GM21737 (cell line): ENCODE measurements around the gene FARP2.

Experiments used
- ATAC-seq: cut with Tn5 transposase; IDR thresholded peaks from one replicate; pipeline ENCODE4 v1.9.1; 2021; ENCODE audit warnings: mild to moderate bottlenecking, moderate library complexity; ENCODE audit not compliant: unreplicated experiment

FARP2 gene

GRCh38 chr2:241483305-241483704, 127.2 kb downstream of the FARP2 start:
- no peak for ATAC-seq

DNA sequence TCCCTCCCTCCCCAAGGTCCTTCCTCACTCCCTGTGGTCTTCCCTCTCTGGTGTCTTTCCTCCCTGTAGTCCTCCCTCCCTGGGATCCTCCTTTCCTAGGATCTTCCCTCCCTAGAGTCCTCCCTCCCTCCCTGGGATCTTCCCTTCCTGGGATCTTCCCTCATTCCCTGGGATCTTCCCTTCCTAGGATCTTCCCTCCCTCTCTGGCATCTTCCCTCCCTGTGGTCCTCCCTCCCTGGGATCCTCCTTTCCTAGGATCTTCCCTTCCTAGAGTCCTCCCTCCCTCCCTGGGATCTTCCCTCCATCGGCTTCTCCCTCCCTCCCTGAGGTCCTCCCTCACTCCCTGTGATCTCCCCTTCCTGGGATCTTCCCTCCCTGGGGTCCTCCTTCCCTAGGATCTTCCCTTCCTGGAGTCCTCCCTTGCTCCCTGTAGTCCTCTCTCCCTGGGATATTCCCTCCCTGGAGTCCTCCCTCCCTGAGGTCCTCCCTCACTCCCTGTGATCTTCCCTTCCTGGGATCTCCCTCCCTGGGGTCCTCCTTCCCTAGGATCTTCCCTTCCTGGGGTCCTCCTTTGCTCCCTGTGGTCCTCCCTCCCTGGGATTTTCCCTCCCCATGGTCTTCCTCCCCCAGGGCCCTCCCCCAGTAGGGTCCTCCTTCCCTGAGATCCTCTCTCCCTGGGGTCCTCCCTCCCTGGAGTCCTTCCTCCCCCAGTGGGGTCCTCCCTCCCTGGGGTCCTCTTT, 129.3 kb downstream of the FARP2 start:
- ATAC-seq, result no peak

DNA sequence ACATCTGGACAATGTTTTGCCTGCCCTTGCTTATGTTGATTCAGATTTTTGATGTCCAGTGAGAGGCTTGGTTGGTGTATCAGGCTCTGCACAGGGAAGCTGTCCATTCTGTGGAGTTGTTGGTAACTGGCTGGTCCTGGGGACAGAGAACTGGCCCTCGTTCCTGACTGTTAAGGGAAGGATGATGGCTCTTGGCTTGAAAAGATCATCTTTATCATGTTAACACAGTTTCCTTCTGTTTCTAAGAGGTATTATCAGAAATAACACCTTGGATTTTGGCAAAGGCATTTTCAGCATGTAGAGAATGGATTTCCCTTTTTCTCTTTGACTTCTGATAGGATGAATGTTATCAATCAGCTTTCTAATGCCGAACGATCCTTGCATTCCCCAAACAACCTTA, 133.0 kb downstream of the FARP2 start:
- ATAC-seq, result no peak

- no peak for ATAC-seq
These were observed 133.9 kb downstream of the FARP2 start for GRCh38 chr2:241489733-241490680.

DNA sequence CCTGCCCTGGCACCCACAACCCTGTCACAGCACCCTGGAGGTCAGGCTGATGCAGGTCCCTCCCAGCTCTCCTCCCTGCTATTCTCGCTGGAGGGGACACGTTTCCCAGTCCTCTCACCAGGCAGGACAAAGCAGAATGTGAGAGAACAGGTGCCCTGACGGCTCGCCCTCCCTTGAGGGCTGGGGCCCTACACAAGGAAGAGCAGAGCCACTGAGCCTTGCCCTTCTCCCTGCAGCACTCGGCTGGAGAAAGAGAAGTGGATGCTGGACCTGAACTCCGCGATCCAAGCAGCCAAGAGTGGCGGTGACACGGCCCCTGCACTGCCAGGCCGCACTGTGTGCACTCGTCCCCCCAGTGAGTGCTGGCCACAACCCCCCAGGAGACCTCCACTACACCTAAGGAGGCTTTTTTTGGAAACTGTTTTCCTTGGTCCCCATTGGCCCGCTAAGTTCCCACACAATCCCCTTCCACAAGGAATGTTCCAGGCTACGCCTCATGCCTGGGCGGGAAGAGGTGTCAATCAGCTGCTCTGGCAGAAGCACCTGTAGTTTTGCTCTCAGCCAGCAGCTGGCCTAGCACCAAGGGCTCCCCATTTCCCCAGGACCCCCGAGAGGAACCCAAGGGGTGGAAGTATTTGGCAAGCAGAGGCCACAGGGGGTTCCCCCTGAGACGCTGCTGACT, 134.9 kb downstream of the FARP2 start:
- ATAC-seq, result no peak

DNA sequence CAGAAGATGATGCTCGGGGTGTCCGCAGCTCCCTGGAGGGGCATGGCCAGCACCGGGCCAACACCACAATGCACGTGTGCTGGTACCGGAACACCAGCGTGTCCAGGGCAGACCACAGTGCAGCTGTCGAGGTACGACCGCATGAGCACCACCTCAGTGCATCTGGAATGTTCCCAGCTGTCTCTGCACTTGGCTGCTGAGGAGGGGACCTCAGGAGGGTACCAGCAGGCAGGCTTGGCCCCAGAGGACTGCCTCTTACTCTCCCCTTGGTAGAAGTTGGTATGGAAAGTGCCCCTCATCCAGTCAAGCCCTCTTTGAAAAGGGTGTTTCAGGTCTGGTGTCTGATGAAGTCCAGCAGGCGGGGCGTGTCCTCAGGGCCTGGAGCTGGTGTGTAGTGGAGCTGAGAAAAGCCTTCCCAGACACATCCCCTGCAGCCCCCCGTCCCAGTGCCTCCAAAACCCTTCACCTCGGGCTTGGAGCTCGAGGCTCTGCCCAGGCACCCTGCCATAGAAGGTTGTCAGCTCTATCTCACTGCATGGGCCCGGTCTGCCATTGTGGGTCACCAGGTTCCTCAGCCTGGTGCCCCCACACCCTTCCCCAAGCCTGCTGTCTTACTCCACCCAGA, 135.6 kb downstream of the FARP2 start:
- ATAC-seq, result no peak

- ATAC-seq, result no peak
These were observed 136.1 kb downstream of the FARP2 start for GRCh38 chr2:241492174-241492565.

DNA sequence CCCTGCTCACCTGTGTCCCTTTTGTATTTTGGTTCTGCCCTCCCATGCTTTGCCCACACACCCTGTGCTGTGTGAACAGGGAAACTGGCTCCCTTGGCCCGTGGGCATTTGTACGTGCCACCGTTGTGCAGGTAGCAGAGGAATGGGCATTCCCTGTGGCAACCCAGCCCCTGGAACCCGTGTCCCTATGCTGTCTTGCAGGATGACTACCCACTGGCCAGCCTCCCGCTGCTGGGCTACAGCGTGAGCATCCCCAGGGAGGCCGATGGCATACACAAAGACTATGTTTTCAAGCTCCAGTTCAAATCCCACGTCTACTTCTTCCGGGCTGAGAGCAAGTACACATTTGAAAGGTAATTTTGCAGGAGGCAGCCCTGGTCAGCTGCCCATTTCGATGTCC, 137.0 kb downstream of the FARP2 start:
- no peak for ATAC-seq

DNA sequence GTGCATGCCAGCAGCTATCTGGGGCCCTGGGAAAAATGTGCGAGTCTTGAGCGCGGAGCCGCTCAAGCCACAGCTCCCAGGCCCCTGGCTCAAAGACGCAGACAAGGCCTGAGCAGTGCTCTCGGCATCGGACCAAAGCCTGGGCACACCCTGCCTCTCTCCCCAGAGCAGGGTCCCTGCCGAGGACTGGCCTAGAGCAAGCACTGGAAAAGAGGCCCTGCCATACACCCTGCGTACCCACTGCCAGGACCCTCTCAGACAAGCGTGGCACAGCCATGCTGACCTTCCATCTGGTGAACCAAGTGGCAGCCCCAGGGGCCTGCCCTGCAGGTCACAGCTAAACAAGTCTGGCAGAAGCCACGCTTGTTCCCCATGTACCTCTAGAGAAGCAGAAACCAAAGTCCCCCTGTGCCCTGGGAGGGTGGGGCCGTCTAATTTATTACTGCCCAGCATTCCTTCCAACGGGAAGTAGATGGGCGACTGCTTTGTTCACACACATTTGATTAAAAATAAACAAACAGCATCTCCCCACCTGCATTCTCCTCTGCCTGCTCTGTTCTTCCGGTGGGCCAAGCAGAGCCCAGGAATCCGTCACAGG, 138.3 kb downstream of the FARP2 start:
- no peak for ATAC-seq

DNA sequence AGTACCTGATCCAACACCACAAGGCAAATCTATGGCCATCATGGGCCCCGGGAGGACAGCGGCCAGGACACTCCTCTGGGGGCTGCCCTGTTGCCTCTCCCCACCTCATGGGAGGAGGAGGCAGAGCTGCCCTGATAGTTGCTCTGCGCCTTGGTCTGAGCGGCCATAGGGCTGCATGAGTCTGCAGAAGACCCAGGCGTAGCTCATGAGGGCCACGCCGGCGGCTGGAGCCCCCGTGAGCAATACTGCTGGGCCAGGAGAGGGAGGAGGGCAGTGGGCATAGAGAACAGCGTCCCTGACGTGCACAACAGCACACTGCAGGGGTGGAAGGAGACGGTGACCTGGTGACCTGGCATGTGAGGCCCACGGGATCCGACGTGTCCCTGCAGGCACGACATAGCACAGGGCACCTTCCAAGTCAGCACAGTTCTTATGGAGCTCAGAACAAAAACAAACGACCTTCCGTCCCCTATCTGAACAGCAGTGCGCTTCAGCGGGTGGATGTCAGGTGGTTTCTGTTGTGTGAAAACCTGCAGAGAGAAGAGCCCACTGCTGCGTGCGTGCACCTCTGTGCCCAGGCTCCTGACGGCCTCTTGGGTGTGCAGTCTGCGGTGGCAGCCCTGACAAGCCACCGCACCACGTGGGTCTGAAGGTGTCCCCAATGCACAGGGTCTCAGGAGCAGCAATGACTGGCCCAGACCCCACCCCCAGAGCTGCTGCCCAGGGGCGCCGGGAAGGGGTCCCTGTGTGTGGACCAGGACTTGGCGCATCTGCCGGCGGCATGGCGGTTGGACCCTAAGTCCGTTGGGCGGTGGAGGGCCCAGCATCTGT, 139.3 kb downstream of the FARP2 start:
- no peak for ATAC-seq

- no peak for ATAC-seq
These were observed 140.1 kb downstream of the FARP2 start for GRCh38 chr2:241496003-241496707.

- ATAC-seq, result no peak
These were observed 141.1 kb downstream of the FARP2 start for GRCh38 chr2:241496904-241497877.

DNA sequence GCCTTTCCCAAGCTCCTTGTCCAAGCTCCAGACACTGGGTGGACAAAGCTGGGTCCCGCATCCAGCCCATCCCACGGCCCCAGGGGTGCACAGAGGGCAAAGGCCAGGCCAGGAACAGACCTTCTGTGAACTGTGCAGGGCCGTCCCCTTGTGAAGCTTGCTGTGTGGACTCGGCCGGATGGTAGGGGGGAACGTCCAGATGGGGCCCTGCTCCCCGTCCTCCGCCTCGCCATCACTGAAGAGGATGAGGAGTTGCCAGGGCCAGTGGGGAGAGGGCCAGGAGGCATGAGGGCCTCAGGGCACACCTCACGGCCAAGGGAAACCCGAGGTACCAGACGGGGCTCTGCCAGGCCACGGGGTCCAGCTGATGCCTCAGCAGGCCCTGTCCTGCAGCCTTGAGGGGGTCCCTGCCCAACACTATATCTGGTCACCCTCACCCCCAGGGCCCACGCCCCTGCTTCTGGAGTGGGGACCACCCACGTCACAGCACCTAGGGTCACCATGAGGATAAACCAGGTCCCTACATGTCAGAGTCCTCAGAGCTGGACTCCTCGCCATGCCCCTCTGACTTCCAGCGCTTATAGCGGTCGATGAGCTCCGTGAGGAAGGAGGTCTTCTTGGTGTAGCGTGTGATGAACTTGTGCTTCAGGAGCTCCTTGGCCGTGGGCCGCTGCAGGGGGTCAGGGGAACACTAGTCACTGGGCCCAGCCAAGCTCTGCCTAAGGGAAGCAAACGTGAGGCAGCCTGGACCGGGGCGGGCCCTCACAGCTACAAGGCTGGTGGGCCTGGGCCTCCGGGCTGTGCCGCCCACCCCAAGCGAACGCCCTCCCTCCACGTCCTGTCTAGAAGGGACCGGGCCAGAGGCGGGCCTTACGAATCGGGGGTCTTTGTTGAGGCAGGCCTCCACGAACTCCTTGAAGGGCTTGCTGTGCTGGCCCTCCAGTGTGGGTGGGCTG, 142.3 kb downstream of the FARP2 start:
- no peak for ATAC-seq

- no peak for ATAC-seq
These were observed 143.3 kb downstream of the FARP2 start for GRCh38 chr2:241499146-241499965.

GRCh38 chr2:241500016-241500415, 143.9 kb downstream of the FARP2 start:
- ATAC-seq, result no peak

- no peak for ATAC-seq
These were observed 144.4 kb downstream of the FARP2 start for GRCh38 chr2:241500431-241500975.
